HCT116 (cell line): ENCODE measurements around the gene S100A7. TPM values are rescaled to one million over a fixed set of nuclear protein-coding genes. Genes with fewer than 3 reads are reported as not detected.
"Not testable (repeated sequence)": the region's sequence is repeated elsewhere in the genome, so short reads cannot be mapped to it uniquely, and the experiment has no call there.

Source experiments
- ATAC-seq: fragments of 200-7000 bp; cut with Tn5 transposase; 2 replicates; pipeline ENCODE4 v1.9.1; 2020; ENCODE audit warnings: mild to moderate bottlenecking, moderate library complexity
- BruUV-seq: library from RNA; stranded (reverse); fragments of 400-500 nt; replicated peaks from 2 replicates; lab custom pipeline; 2021; lab: Mats Ljungman, UMichigan
- CTCF ChIA-PET: fragments of 300-600 bp; sonication (Branson Sonifier 250); formaldehyde crosslinking; loops from one replicate; lab custom pipeline; 2021; ENCODE audit warnings: antibody characterized with exemption; lab: Charles Lee
- POLR2A ChIA-PET: fragments of 300-600, 350-600 bp; sonication (Branson Sonifier 250); formaldehyde crosslinking; loops from one replicate; lab custom pipeline; 2021; ENCODE audit warnings: antibody characterized with exemption; lab: Charles Lee
- RAD21 ChIA-PET, 2 experiments: fragments of 300-600 bp; sonication (Branson Sonifier 250); formaldehyde crosslinking; loops; one replicate each; lab custom pipeline; 2023; ENCODE audit warnings: low total read pairs in 2 of 2; ENCODE audit not compliant: uncharacterized antibody in 2 of 2, unreplicated experiment in 2 of 2, low non-redundant PET in 1 of 2; lab: Charles Lee
- DNase-seq: peaks from one replicate; pipeline ENCODE4 v3.0.0-alpha.2; 2010; ENCODE audit warnings: low read depth, low spot score
- H2AFZ ChIP-seq: fragments of 200-600 bp; shearing (Covaris generic), sonication (generic); 2 replicates; pipeline ENCODE4 v1.6.1; 2017; ENCODE audit warnings: low read depth, mixed run types, mixed read lengths, antibody characterized with exemption, low read length; ENCODE audit not compliant: poor library complexity, severe bottlenecking
- H3K27ac ChIP-seq: 2 replicates; pipeline ENCODE4 v1.5.1; 2012; ENCODE audit warnings: low read depth, low read length
- H3K27me3 ChIP-seq: fragments of 200-600 bp; sonication (generic); 2 replicates; pipeline ENCODE4 v1.6.1; 2016; ENCODE audit warnings: mixed run types, low read length, mixed read lengths; ENCODE audit not compliant: insufficient read depth
- H3K36me3 ChIP-seq, 2 experiments: fragments of 200-500 bp in 1 of 2; fragments of 200-600 bp in 1 of 2; sonication (Bioruptor generic) in 1 of 2; sonication (generic) in 1 of 2; 2 replicates each; pipeline versions ENCODE4 v1.5.1 to v1.6.1; 2014 to 2016; ENCODE audit warnings: low read length in 2 of 2, inconsistent platforms in 1 of 2, mixed read lengths in 1 of 2, mixed run types in 1 of 2; ENCODE audit not compliant: insufficient read depth in 2 of 2, control insufficient read depth in 1 of 2
- H3K4me1 ChIP-seq, 2 experiments: fragments of 200-600 bp in 1 of 2; sonication (generic) in 1 of 2; 2 replicates each; pipeline versions ENCODE4 v1.5.1 to v1.6.1; 2012 to 2017; ENCODE audit warnings: low read length in 2 of 2, inconsistent platforms in 1 of 2, mild to moderate bottlenecking in 1 of 2, mixed read lengths in 1 of 2, mixed run types in 1 of 2, moderate library complexity in 1 of 2; ENCODE audit not compliant: insufficient read depth in 2 of 2, control insufficient read depth in 1 of 2
- H3K4me2 ChIP-seq: fragments of 200-600 bp; sonication (generic); 2 replicates; pipeline ENCODE4 v1.6.1; 2017; ENCODE audit warnings: mixed run types, low read length, mixed read lengths
- H3K4me3 ChIP-seq, 2 experiments: fragments of 200-600 bp in 1 of 2; sonication (generic) in 1 of 2; replicated peaks in 1 of 2; 2 replicates each; pipeline ENCODE4 v1.5.1; 2011 to 2016; ENCODE audit warnings: low read length in 2 of 2, control low read depth in 1 of 2, low read depth in 1 of 2, mild to moderate bottlenecking in 1 of 2, mixed read lengths in 1 of 2, mixed run types in 1 of 2
- H3K79me2 ChIP-seq: fragments of 200-600 bp; sonication (generic); 2 replicates; pipeline ENCODE4 v1.6.1; 2017; ENCODE audit warnings: mild to moderate bottlenecking, mixed run types, low read length, moderate library complexity, mixed read lengths; ENCODE audit not compliant: insufficient read depth
- H3K9ac ChIP-seq: fragments of 200-600 bp; sonication (generic); 2 replicates; pipeline ENCODE4 v1.6.1; 2016; ENCODE audit warnings: low read length, mixed read lengths
- H3K9me2 ChIP-seq: fragments of 200-600 bp; sonication (generic), shearing (Covaris generic); 2 replicates; pipeline ENCODE4 v1.6.1; 2017; ENCODE audit warnings: mixed run types, mild to moderate bottlenecking, moderate library complexity; ENCODE audit not compliant: insufficient read depth
- H3K9me3 ChIP-seq, 2 experiments: fragments of 200-500 bp in 1 of 2; fragments of 200-600 bp in 1 of 2; sonication (Bioruptor generic) in 1 of 2; sonication (generic) in 1 of 2; 2 replicates each; pipeline ENCODE4 v1.6.1; 2014 to 2017; ENCODE audit warnings: low read length in 2 of 2, mixed read lengths in 2 of 2, inconsistent platforms in 1 of 2, low read depth in 1 of 2, mild to moderate bottlenecking in 1 of 2, mixed run types in 1 of 2, moderate library complexity in 1 of 2; ENCODE audit not compliant: control insufficient read depth in 1 of 2, insufficient read depth in 1 of 2
- H4K20me1 ChIP-seq: fragments of 200-600 bp; sonication (generic), shearing (Covaris generic); 2 replicates; pipeline ENCODE4 v1.6.1; 2017; ENCODE audit warnings: mixed run types, mild to moderate bottlenecking, moderate library complexity; ENCODE audit not compliant: insufficient read depth
- ATF3 ChIP-seq: IDR thresholded peaks from 2 replicates; pipeline ENCODE4 v1.6.1; 2012
- CEBPB ChIP-seq: IDR thresholded peaks from 2 replicates; pipeline ENCODE4 v1.6.1; 2012; ENCODE audit warnings: low read depth
- CTCF ChIP-seq, 3 experiments: fragments of 200-600 bp in 1 of 3; sonication (generic) in 1 of 3; IDR thresholded peaks in 2 of 3; conservative IDR thresholded peaks in 1 of 3; 2 replicates each; pipeline ENCODE4 v1.5.1; 2012 to 2017; ENCODE audit warnings: low read depth in 2 of 3, low read length in 2 of 3, antibody characterized with exemption in 1 of 3, borderline replicate concordance in 1 of 3, control low read depth in 1 of 3, mild to moderate bottlenecking in 1 of 3, mixed read lengths in 1 of 3, mixed run types in 1 of 3, moderate library complexity in 1 of 3; ENCODE audit not compliant: insufficient read depth in 1 of 3
- EZH2phosphoT487 ChIP-seq: fragments of 200-600 bp; IDR thresholded peaks from 2 replicates; pipeline ENCODE4 v1.6.1; 2018; ENCODE audit warnings: antibody characterized with exemption, borderline replicate concordance
- FOSL1 ChIP-seq: IDR thresholded peaks from 2 replicates; pipeline ENCODE4 v1.6.1; 2012; ENCODE audit warnings: low read depth
- JUND ChIP-seq: IDR thresholded peaks from 2 replicates; pipeline ENCODE4 v1.6.1; 2012
- MAX ChIP-seq: IDR thresholded peaks from 2 replicates; pipeline ENCODE4 v1.6.1; 2012
- POLR2AphosphoS5 ChIP-seq: IDR thresholded peaks from 2 replicates; pipeline ENCODE4 v1.6.1; 2011; ENCODE audit warnings: mild to moderate bottlenecking, low read depth, low read length, moderate library complexity
- RAD21 ChIP-seq: IDR thresholded peaks from 2 replicates; pipeline ENCODE4 v1.6.1; 2012; ENCODE audit warnings: low read depth, mild to moderate bottlenecking
- SRF ChIP-seq: IDR thresholded peaks from 2 replicates; pipeline ENCODE4 v1.6.1; 2012; ENCODE audit warnings: low read depth
- TCF7L2 ChIP-seq: IDR thresholded peaks from 2 replicates; pipeline ENCODE4 v1.7.0; 2011; ENCODE audit warnings: borderline replicate concordance, inconsistent platforms; ENCODE audit not compliant: insufficient read depth, insufficient read length; ENCODE audit errors: extremely low read depth
- YY1 ChIP-seq: IDR thresholded peaks from 2 replicates; pipeline ENCODE4 v1.6.1; 2011; ENCODE audit warnings: low read length, low read depth, moderate library complexity, mild to moderate bottlenecking; ENCODE audit not compliant: insufficient replicate concordance; ENCODE audit errors: extremely low read depth
- ZBTB33 ChIP-seq: IDR thresholded peaks from 2 replicates; pipeline ENCODE4 v1.6.1; 2011; ENCODE audit warnings: mild to moderate bottlenecking, low read length, moderate library complexity; ENCODE audit not compliant: insufficient replicate concordance; ENCODE audit errors: extremely low read depth
- ZFX ChIP-seq: fragments of 450-650 bp; IDR thresholded peaks from 2 replicates; pipeline ENCODE4 v1.6.1; 2017
- ZNF274 ChIP-seq: fragments of 200-500 bp; sonication (Bioruptor generic); IDR thresholded peaks from 2 replicates; pipeline ENCODE4 v1.6.1; 2014; ENCODE audit warnings: mild to moderate bottlenecking, low read depth, low read length, inconsistent platforms
- intact Hi-C: fragments of 100-400 bp; cut with micrococcal nuclease; formaldehyde crosslinking; loops from 2 replicates; pipeline ENCODE4 v1.10.0; 2022
- total RNA-seq: library from RNA; stranded (reverse); gene quantifications from one replicate; pipeline ENCODE4 v1.2.1, GENCODE V29; 2021; ENCODE audit not compliant: unreplicated experiment

Gene S100A7
- total RNA-seq, 1 experiment from 2014 or later = not detected

- intact Hi-C loops = no loop called here
- Histone ChIP-seq H3K36me3 (no peaks in the 10 kb centered on the region), H3K9me3 (no peaks in the 10 kb centered on the region), H3K4me2 (no peak overlapping the region), H3K27ac (no peak overlapping the region), H4K20me1 (no peaks in the 10 kb centered on the region), H3K4me1 (no peaks in the 10 kb centered on the region), H3K79me2 (no peaks in the 10 kb centered on the region), H2AFZ (no peak overlapping the region), H3K9me2 (no peaks in the 10 kb centered on the region), H3K4me3 (no peak overlapping the region), H3K9ac (no peak overlapping the region), H3K27me3 (peaks cover 36% of the 10 kb centered on the region)
- no TSS peak for BruUV-seq
- ChIA-PET POLR2A (no interaction called here), CTCF (no interaction called here), RAD21 (no interaction called here)
- TF ChIP-seq ATF3 (no peak), POLR2AphosphoS5 (no peak), EZH2phosphoT487 (no peak), TCF7L2 (no peak), ZNF274 (no peak), SRF (no peak), RAD21 (no peak), MAX (no peak), ZBTB33 (no peak), FOSL1 (no peak), ZFX (no peak), CEBPB (no peak), CTCF (IDR thresholded peaks at IDR 0.05 in 2 of 3, conservative IDR thresholded peaks at IDR 0.05 in 1 of 3; ENCODE audit: borderline replicate concordance in 1 of 3, insufficient read depth in 1 of 3, low read depth in 2 of 3, low read length in 2 of 3) (no peak), JUND (no peak), YY1 (no peak)
- DNase-seq (no peak), ATAC-seq (no peak)
These were observed 4.1 kb downstream of the S100A7 start for GRCh38 chr1:153456396-153456795.

- DNase-seq, RAD21 ChIA-PET, H3K9me2 ChIP-seq, H3K36me3 ChIP-seq, POLR2A ChIA-PET, H3K27ac ChIP-seq, H3K4me3 ChIP-seq, H3K79me2 ChIP-seq, intact Hi-C loops, H3K9ac ChIP-seq, H3K4me2 ChIP-seq, H2AFZ ChIP-seq, ATAC-seq, H3K4me1 ChIP-seq, H4K20me1 ChIP-seq, BruUV-seq, CTCF ChIA-PET, H3K9me3 ChIP-seq: not testable (repeated sequence)
- H3K27me3 ChIP-seq = peaks cover 57% of the 10 kb centered on the region
These were observed 11.6 kb downstream of the S100A7 start for GRCh38 chr1:153448851-153449250.
